GM12801 (cell line): ENCODE measurements around the gene DCHS2.

Experiments used
- TF ChIP-seq, protein P1 (sequence below): IDR thresholded peaks from one replicate; pipeline ENCODE4 v1.5.1; 2011; ENCODE audit warnings: control low read depth; ENCODE audit not compliant: insufficient read length; ENCODE audit errors: extremely low read depth

Gene DCHS2

DNA sequence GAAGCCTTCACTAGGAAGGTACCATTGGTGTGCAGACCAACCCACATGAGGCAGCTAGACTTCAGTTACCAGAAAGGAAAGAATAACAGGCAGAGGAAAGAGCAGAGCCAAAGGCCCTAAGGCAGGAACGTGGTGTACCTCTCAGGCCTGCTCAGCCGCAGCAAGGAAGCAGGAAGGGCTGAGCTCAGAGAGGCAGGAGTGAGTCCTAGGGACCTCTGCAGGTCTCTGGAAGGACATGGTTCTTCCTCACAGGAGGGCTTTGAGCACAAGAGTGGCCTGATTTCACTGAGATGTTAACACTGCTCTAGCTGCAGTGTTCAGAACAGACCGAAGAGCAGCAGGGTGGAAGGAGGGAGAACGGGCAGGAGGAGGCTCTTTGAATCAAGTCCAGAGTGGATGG, 124.6 kb downstream of the DCHS2 start:
- TF ChIP-seq, protein P1, sequence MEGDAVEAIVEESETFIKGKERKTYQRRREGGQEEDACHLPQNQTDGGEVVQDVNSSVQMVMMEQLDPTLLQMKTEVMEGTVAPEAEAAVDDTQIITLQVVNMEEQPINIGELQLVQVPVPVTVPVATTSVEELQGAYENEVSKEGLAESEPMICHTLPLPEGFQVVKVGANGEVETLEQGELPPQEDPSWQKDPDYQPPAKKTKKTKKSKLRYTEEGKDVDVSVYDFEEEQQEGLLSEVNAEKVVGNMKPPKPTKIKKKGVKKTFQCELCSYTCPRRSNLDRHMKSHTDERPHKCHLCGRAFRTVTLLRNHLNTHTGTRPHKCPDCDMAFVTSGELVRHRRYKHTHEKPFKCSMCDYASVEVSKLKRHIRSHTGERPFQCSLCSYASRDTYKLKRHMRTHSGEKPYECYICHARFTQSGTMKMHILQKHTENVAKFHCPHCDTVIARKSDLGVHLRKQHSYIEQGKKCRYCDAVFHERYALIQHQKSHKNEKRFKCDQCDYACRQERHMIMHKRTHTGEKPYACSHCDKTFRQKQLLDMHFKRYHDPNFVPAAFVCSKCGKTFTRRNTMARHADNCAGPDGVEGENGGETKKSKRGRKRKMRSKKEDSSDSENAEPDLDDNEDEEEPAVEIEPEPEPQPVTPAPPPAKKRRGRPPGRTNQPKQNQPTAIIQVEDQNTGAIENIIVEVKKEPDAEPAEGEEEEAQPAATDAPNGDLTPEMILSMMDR = no peak

DNA sequence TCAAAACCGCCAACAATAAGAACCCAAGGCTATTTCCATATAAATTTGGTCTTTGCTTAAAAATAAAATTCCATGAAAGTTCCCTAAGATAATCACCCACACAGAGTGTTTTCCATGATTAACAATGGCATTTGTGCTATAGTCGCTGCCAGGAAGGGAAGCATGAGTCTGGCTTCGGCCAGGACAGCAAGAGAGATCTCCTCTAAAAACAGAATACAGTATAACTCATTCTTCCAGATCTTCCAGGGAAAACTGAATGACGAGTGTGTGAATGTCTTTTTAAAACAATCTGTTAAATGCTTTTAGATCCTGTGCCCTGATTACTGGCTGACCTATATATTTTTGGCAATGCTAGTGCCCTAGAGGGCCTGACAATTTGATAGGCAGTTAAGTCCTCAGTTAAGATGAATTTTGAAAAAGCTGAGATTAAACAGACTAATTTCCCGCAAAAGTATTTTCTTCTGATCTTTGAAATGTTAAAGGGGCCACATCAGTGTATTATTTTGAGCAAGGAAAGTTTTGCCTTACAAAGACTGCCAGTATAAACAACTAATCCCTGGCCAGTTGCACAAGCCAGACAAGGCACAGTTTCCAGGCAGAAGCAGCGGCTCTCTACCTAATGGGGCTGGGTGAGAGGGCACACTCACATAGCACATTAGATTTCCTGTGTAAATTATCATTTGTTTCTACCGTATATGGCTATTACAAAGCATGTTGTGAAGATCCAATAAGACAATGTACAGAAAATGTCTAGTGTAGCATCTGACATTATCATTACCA, 127.3 kb downstream of the DCHS2 start:
- TF ChIP-seq, protein P1 = no peak

DNA sequence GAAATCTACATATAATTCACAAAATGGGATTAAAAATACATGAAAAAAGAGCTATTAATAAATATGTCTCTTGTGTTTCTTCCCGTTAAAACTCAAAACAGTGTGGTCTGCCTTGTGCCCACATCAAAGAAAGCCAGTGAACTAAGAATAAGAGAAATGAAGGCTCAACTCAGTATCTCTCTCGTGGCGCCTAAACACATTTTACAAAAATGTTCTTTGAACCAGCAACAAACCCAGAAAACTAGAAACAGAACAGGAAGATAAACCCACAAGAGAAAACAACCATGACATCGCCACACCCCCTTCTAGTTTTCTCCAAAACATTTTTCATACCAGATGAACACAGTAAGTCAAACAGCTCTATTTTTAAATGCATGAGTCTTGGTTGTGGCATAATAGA, 130.1 kb downstream of the DCHS2 start:
- TF ChIP-seq, protein P1 = no peak

DNA sequence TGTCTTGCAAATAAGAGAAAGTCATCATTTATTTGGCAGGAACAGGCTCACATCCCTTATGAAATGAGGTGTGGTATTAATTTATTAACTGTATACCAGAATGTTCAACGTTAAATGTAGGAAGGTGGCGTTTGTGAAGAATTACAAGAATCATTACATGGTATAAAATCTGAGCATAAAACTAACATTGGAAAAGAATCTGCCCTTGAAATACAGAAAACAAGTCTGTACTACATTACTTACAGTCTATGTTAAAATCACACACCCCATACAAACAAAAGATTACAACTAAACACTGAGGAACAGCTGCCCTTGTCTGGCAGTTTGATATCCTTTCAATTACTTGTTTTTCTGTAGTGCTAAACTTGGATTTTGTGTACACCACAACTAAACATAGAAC, 131.1 kb downstream of the DCHS2 start:
- TF ChIP-seq, protein P1 = no peak

DNA sequence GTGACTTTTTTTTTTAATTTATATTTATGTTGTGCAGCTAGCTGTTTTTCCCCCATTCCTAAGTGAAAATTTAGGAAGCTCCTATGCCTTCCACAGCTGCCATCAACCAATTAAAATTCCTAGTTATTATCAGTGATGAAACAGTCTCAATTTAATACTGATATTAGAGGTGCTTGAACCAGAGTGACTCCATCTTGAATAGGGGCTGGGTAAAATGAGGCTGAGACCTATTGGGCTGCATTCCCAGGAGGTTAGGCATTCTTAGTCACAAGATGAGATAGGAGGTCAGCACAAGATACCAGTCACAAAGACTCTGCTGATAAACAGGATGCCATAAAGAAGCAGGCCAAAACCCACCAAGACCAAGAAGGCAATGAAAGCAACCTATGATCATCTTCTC, 136.7 kb downstream of the DCHS2 start:
- TF ChIP-seq, protein P1 = no peak

DNA sequence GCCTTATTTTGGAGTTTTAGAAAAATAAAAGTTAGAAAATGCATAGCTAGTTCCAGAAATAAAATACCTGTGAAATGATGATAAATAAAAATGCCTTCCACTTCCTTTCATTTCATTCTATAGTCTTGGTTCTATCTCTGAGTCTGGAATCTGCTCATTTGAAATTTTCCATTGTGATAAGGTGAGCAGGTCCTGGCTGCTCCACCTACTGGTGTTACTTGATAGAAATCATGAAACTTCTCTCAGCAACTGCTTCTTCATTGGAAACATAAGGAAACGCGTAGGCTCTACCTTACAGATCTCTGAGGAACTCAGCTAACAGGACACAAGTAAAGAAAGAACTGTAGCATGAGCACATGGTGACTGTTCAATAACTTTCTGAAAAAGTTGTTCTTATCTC, 141.8 kb downstream of the DCHS2 start:
- TF ChIP-seq, protein P1 = no peak

DNA sequence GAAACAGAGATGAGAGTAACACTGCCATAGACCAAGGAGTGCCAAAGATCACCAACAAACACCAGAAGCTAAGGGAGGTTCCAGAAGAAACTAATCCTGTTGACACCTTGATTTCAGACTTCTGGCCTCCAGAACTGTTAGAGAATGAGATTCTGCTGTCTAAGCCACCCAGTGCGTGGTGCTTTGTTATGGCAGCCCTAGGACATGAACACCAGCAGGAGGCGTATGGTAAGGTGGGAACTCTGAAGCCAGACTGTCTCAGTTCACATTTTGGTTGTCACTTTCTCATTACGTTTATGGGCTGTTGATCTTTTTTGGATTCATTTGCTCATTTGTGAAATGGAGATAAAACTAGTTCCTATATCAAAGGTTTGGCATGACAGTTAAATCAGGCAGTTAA, 142.9 kb downstream of the DCHS2 start:
- TF ChIP-seq, protein P1 = no peak
